Measurements from ENCODE around the gene ADAMTS3.

- TF ChIP-seq CTCF (conservative IDR thresholded peaks at IDR 0.05; ENCODE audit: low read length) (no peak), EZH2phosphoT487 (IDR thresholded peaks at IDR 0.05; ENCODE audit: borderline replicate concordance) (no peak)
Observed at GRCh38 chr4:72448231-72448630, 120.8 kb downstream of the ADAMTS3 start.
